Measurements from ENCODE around the gene ZNRF3. TPM values are rescaled to one million over a fixed set of nuclear protein-coding genes. Genes with fewer than 3 reads are reported as not detected.
"Not testable (repeated sequence)": the region's sequence is repeated elsewhere in the genome, so short reads cannot be mapped to it uniquely, and the experiment has no call there.

Gene ZNRF3
- total RNA-seq, 4 donors from 2014 or later = 17.2 to 22.8 (median 19.5) TPM

DNA sequence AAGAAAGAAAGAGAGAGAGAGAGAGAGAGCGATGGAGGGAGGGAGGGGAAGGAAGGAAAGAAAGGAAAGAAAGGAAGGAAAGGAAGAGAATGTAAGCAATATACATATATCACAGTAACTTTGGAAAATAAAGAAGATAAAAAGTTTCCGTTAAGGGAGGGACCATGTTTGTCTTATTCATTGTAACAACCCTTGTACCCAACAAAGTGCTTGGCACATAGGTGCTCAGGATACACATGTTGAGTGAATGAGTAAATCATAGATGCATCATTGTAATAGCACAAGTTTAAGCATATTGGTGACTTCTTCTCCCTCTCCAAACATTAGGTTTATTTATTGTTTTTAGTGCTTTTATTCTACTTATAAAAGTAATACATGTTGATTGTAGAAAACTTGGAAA is 39.7 kb upstream of the ZNRF3 start:
- DNase-seq (ENCODE audit: low spot score in 2 of 2) = no peak
- TF ChIP-seq, protein P1, sequence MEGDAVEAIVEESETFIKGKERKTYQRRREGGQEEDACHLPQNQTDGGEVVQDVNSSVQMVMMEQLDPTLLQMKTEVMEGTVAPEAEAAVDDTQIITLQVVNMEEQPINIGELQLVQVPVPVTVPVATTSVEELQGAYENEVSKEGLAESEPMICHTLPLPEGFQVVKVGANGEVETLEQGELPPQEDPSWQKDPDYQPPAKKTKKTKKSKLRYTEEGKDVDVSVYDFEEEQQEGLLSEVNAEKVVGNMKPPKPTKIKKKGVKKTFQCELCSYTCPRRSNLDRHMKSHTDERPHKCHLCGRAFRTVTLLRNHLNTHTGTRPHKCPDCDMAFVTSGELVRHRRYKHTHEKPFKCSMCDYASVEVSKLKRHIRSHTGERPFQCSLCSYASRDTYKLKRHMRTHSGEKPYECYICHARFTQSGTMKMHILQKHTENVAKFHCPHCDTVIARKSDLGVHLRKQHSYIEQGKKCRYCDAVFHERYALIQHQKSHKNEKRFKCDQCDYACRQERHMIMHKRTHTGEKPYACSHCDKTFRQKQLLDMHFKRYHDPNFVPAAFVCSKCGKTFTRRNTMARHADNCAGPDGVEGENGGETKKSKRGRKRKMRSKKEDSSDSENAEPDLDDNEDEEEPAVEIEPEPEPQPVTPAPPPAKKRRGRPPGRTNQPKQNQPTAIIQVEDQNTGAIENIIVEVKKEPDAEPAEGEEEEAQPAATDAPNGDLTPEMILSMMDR (IDR thresholded peaks at IDR 0.05) = no peak
- TF ChIP-seq POLR2A (IDR thresholded peaks at IDR 0.05) = no peak
- H3K4me3 ChIP-seq (ENCODE audit: low read depth, poor library complexity, severe bottlenecking) = no peak overlapping the region
- intact Hi-C loops (cut with DNase I; ENCODE audit: low total_unique reads) = loop anchor here (10.0 kb wide), 1 partner anchor 311 kb away; no protein-coding TSS in a partner anchor
- 93 to 97% methylated on average over 2 of the region's 2 CpGs for WGBS, 2 donors

DNA sequence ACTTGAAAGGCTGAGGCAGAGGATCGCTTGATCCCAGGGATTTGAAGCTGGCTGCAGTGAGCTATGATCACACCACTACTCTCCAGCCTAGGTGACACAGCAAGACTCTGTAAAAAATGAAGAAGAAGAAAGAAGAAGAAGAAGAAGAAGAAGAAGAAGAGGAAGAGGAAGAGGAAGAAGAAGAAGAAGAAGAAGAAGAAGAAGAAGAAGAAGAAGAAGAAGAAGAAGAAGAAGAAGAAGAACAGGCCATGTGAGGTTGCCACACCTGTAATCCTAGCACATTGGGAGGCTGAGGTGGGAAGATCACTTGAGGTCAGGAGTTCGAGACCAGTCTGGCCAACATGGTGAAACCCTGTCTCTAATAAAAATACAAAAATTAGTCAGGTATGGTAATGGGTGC is 39.1 kb upstream of the ZNRF3 start:
- H3K4me3 ChIP-seq (ENCODE audit: low read depth, poor library complexity, severe bottlenecking); DNase-seq (ENCODE audit: low spot score in 2 of 2): not testable (repeated sequence)
- 91 to 96% methylated on average over 2 of the region's 2 CpGs for WGBS, 2 donors
- intact Hi-C loops (cut with DNase I; ENCODE audit: low total_unique reads) = loop anchor here (10.0 kb wide), 1 partner anchor 311 kb away; no protein-coding TSS in a partner anchor

DNA sequence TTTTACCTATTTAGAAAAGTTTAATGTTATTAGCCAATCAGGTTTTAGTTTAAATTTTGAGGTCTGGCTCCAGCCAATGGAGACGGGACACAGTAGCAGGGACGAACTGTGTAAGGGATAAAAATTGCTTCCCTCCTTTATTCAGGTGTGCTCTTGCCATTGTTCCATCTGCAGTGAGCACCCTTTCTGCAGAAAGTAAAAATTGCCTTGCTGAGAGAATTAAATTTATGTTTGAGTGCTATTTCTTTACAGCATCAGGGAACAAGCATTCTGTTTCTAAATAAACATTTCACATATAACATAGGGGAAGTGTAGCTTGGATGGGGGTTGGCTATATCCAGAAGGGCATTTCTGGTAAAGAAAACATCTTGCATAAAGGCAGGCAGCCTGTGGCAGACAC is 36.4 kb upstream of the ZNRF3 start:
- TF ChIP-seq POLR2A (IDR thresholded peaks at IDR 0.05) = no peak
- TF ChIP-seq, protein P1 (IDR thresholded peaks at IDR 0.05) = no peak
- no peak for DNase-seq (ENCODE audit: low spot score in 2 of 2)
- WGBS, 2 donors = 98 to 99% methylated on average over 2 of the region's 2 CpGs
- intact Hi-C loops (cut with DNase I; ENCODE audit: low total_unique reads) = loop anchor here (10.0 kb wide), 1 partner anchor 308 kb away; no protein-coding TSS in a partner anchor
- no peak overlapping the region for H3K4me3 ChIP-seq (ENCODE audit: low read depth, poor library complexity, severe bottlenecking)

DNA sequence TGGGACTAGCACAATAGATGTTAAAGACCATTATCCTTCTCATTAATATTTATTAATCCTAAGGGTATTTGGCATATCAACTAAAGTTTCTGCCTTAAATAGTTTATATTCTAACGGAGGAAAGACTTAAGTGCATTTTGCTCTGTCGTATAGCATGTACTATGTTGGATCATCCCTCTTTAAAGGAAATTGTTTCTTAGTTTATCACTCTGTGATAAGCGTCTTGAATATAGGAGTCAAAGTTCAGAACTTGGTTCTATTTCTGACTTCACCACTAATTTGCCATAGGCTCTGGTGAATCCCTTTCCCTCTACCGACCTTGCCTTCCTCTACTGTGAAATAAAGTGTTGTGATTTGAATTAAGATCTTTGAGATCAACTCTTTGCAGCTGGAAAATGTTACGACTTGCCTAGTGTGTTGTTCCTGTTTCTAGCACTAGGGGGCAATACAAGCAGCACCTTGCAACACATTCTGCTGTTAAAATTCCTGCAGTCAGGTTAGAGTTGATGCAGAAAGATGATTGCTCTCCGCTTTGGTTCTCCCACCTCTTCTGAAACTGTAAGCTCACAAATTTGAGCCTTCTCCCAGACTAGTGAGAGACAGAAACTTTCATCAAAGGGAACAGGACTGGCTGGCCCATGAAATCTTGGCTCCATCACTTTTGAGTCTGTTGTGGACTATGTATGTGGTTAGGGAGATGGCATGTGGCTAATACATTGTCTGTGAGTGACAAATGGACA is 27.8 kb upstream of the ZNRF3 start:
- H3K4me3 ChIP-seq (ENCODE audit: low read depth, poor library complexity, severe bottlenecking) = no peak overlapping the region
- DNase-seq (ENCODE audit: low spot score in 2 of 2) = peak in 1 of 2 donors; percentile 47

DNA sequence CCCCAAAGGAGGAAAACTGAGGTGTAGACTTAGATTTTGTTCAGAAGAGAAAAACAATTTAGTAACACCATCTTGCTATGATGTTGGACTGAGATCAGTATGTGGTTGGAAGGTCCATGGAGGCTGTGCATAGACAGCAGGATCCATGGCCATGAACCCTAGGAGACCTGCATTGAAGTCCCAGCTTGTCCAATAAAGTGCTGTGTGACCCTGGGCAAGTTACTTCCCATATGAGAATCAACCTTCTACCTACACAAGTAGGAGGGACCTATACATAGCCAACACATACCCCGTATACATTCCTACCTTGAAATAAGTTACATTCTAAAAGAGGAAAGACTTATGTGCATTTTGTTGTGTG is 27.3 kb upstream of the ZNRF3 start:
- WGBS, 2 donors = 79 to 93% methylated on average over 1 of the region's 1 CpG
- intact Hi-C loops (cut with DNase I; ENCODE audit: low total_unique reads) = loop anchor here (10.0 kb wide), 1 partner anchor 389 kb away; no protein-coding TSS in a partner anchor
- DNase-seq (ENCODE audit: low spot score in 2 of 2) = no peak
- no peak overlapping the region for H3K4me3 ChIP-seq (ENCODE audit: low read depth, poor library complexity, severe bottlenecking)
- TF ChIP-seq, protein P1 (IDR thresholded peaks at IDR 0.05) = no peak
- TF ChIP-seq POLR2A (IDR thresholded peaks at IDR 0.05) = no peak

More for the DNA sequence above, 27.8 kb upstream of the ZNRF3 start:
- WGBS, 2 donors = 20 to 23% methylated on average over 6 of the region's 6 CpGs
- TF ChIP-seq, protein P1 (IDR thresholded peaks at IDR 0.05) = peak in 1 of 3 donors; percentile 93
- TF ChIP-seq POLR2A (IDR thresholded peaks at IDR 0.05) = no peak
- intact Hi-C loops (cut with DNase I; ENCODE audit: low total_unique reads) = loop anchor here (10.0 kb wide), 1 partner anchor 389 kb away; no protein-coding TSS in a partner anchor

DNA sequence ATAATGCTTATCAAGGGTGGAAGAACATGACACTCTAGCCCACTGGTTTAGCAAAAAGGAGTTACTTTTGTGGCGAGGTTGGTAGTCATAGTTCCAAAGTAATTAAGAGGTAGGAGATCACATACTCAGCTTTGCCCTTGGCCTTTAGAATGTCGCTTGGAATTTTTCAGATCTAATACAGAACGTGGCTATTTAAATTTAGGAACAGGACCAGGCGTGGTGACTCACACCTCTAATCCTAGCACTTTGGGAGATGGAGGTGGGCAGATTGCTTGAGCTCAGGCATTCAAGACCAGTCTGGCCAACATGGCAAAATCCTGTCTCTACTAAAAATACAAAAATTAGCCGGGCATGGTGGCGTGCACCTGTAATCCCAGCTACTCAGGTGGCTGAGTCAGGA is 26.1 kb upstream of the ZNRF3 start:
- H3K4me3 ChIP-seq (ENCODE audit: low read depth, poor library complexity, severe bottlenecking) = no peak overlapping the region
- intact Hi-C loops (cut with DNase I; ENCODE audit: low total_unique reads) = loop anchor here (10.0 kb wide), 1 partner anchor 388 kb away; no protein-coding TSS in a partner anchor
- TF ChIP-seq, protein P1 (IDR thresholded peaks at IDR 0.05) = no peak
- no peak for TF ChIP-seq POLR2A (IDR thresholded peaks at IDR 0.05)
- WGBS, 2 donors = 68 to 71% methylated on average over 6 of the region's 6 CpGs
- no peak for DNase-seq (ENCODE audit: low spot score in 2 of 2)
